Measurements from ENCODE around the gene FAM13C.

Gene FAM13C

DNA sequence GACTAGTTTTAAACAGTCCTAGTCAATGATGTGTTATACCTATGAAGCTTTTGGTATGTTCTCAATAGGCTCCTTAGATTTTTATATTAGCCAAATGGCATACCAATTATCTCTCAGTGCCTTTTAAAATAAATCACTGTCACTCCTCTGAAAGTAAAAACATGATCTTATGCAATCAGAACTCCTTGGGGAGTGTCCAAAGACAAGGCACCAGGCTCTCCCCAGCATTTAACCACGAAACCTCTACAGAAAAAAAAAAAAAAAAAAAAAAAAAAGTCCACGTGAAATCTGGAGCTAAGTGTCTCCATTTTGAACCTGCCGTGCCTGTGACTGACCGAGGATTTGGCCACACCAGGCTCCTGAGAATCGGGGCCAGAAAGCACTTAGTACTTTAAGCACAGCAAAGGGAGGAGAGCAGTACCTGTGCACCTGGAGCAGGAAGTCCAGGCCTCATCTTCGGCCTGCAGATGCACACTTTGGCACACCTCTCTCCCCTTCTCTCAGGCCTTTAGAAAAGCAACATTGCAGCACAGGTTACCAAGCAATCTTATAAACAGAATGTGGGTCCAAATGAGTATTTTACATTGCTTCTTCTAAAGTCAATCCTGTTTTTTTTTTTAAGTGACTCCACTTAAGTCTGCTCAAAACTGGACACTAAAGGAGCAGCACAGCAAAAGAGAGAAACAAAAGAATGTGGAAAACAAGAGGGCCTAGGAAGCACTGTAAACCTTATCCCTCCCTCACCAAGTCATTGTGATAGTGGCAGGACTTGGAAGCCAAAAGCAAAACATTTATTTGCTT lies 1.5 kb downstream of the FAM13C start:
- no peak for FAIRE-seq

DNA sequence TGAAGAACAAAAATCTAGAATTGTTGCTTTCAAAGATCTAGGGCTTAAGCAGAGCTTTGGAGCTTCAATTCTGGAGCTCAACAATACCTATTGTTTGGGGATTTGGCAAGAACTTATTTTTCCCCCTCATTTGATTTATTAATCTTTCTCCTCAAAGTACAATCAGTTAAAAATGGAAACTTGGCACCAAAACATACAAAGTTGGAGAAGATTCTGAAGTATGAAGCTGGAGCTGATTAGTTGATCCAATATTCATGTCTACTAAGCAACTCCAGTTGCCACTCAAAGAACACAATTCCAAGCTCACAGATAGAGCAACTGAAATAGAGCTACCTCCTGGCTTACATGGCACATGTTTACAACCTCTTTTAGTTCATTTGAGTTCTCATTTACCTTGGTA lies 3.8 kb downstream of the FAM13C start:
- FAIRE-seq, result no peak

DNA sequence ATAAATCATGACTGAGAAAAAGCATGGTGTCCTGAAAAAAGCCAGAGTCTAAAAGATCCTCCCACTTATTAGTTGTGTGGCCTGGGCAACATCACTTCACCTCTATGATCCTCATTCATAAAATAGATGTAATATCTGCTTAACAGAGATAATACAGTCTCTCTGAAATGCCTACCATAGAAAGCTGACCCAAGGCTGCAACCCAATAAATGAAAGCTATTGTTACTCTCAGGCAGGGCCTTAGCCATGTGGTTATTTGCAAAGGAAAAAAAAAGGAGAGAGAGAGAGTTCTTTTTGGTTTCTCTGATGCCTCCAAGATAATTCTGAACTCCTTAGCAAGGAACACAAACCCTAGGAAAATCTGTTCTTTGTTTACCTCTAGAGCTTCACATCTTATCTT lies 7.9 kb downstream of the FAM13C start:
- FAIRE-seq, result no peak

DNA sequence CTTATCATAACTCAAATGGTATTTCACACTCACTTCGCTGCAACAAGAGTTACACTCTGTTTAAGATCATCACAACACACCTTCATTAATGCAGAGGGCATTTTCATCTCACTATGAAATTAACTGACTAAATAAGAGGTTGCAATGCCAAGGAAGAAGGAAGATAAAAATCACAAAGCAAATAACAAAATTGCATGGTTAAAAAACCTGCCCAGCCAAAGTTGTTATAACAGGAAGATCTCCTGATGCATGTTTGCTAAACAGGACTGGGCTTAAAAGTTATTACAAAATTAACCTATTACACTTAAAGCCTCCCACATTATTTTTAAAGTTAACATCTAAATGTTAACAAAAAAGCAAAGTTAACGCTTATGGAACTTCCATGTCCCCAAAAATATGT lies 11.8 kb downstream of the FAM13C start:
- no peak for FAIRE-seq

DNA sequence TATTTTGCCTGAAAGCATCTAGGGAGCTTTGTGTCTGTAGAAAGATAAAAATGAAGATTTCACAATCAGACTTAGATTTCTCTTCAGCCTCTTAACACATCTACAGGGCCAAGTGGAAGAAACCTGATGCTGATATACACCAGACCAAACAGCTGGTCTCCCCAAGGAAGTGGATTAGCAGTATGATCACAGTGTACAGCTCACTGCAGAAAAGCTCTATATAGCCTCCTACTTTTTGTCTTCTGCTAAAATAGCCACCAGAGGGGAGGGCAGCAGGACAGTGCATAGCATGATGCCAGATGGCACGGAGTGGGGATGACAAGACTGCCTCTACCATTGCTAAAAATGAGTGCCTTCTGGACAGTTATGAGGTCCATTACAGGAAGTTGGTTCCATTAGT lies 16.0 kb downstream of the FAM13C start:
- FAIRE-seq, result no peak

DNA sequence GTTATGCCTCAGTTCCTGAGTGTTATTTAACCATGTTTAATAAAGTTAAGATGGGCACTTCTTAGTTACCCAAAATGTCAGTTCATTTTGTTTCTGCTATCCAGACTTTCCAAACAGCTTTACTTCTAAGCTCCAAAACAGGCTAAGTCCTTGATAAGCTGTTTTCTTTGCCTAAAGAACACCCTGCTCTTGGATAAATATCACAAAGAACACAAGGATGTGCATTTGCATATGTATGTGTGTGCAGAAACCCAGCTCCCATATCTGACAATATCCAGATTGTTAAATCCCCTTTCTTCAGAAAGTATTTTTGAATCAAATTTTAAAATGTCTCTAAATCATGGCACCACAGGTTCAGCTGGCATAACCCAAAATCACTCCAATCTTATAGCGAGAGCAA lies 19.6 kb downstream of the FAM13C start:
- FAIRE-seq, result no peak

DNA sequence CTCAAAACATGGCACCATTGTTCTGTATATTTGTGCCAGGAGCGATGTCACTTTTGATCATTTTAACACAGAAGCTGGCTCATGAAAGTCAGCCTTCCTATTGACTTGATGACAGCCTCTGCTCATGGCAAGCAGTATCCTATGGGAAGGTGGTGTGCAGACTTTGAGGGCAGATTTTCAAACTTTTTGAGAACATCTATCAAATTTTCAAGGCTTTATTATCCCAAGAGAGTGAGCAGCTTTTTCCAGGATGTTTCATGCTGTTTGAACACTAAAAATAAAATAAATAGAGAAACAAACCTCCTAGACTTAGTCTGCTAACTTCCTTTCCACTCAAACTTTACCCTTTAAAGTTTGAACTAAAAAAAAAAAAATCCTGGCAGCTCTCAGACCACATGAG lies 20.3 kb downstream of the FAM13C start:
- no peak for FAIRE-seq

DNA sequence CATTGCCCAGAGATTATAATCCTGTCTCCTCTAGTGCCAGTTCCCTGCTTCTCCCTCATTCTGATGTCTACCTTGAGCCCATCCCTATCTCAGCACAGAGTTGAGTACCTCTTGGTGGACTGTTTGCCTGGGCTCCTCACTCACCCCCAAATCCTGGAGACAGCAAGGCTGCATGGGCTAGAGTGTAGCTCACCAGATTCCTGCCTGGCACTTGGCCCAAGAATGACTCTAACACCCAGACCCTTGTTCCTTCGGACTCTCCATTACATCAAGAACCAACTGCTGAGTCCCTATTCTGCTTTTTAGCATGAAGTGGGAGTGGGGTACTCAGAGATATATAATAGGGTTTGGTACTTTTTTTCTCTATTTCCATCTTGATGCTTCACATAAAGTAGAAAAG lies 22.1 kb downstream of the FAM13C start:
- FAIRE-seq, result no peak

DNA sequence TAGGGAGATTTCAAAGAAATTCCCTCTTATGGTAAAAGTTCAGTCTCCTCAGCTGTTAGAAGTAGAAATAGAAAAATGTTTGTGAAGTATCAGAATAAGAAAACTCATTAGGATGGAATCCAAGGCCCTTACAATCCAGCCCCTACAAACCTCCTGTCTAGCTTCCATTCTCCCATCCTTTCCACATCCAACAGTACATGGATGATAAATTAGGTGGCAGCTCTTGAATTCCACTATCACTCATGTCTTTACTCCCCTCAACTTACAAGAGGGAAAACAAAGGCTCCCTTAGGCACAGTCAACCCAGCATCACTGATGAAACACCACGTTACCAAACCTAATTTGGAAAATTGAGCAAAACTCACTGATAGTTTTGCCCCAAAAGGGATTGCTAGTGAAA lies 23.0 kb downstream of the FAM13C start:
- FAIRE-seq, result no peak

DNA sequence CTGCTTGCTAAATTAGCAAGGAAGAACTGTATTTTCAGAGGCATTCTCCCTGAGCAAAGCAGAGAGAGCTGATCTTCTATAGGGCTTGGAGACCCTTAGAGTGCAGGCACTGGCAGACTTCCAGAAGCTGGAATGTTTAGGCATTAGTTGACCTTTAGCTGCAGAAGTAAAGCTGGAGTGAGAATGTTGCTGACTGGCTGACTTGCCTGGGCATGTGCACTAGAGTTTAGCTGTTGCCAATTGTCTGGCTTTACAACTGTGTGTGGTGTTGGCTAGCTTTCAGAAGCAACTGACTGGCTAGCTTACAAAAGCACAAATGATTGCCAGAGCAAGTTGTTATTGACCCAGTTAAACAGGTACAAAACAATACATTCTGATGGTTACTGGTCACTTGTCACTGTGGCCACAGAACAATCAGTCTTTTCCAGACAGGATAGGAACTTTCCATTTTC lies 25.1 kb downstream of the FAM13C start:
- no peak for FAIRE-seq

DNA sequence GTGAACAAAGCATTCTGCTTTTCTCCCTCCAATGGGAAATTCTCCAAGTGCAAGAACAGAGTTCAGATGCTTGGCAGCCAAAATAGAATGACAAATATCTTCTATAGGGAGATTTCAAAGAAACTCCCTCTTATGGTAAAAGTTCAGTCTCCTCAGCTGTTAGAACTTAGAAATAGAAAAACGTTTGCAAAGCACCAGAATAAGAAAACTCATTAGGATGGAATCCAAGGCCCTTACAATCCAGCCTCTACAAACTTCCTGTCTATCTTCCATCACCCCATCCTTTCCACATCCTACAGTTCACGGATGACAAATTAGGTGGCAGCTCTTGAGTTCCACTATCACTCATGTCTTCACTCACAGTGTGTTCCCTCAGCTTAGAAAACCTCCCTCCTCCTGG lies 25.7 kb downstream of the FAM13C start:
- FAIRE-seq, result no peak

DNA sequence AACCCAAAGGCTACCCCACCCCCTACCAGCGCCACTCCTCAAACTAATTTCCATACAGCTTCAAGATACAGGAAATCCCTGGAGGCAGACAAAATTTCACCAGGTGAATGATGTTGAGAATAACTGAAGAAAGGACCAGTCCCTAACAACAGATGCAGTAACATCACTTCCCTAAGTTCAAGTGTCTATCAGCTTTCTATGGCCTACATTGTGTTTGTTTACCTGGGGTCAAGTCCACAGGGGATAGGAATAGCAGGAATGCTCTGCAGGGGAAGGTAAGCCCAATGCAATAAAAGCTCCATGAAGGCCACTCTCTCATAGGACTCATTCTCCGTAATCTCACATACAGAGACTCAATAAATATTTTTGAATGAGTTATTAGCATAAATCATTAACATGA lies 26.9 kb downstream of the FAM13C start:
- no peak for FAIRE-seq

DNA sequence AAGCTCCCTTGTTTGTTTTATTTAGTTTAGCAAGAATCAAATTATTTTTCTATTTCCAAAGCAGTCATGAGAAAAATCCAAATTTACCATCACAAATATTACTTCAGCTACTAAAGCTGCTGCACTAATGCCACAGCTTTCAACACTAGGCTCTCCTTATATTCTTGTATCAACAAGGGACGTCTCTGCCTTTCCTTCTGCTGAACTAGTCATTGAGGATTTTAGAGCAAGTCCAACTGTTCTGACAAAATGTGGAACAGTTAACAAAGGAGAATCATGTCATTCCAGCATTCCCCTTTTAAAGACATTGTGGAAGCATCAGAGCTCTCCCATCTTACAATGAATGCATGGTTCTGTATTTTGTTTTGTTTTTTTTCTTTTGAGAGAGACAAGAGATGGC lies 28.6 kb downstream of the FAM13C start:
- FAIRE-seq, result no peak

DNA sequence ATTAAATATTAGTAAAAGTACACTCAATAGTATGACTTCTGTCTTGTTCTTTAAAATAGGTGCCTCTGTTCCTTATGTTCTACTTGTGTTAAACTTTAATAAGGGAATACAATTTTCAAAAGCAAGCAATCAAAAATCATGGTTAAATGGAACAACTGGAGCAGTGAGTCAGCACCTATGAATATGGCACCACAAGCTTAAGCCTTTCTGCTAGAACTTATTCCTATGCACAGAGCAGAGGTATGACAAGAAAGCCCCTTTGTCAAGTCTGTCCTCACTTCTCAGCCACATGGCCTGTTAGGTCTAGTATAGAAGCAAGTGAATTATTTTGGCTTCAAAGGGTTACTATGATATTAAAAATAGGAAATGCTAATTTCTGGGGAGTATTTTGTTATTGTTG lies 29.8 kb downstream of the FAM13C start:
- FAIRE-seq, result no peak

DNA sequence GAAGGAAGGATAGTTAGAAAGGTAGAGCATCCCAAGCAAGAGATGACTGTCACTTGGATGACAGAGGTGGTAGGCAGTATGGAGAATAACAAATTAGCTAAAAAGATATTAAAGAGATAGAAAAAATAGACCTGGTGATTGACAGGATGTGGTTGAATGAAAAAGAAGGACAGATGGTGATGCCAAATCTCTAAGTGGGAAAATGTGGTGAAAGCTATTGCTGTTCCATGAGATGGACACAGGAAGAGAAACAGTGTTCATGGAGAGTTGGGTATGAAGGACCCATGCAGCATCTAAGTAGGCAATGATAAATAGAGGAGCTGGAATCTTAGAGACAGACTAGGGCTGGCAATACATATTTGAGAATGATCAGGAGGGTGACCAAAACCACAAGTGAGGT lies 30.7 kb downstream of the FAM13C start:
- FAIRE-seq, result no peak

DNA sequence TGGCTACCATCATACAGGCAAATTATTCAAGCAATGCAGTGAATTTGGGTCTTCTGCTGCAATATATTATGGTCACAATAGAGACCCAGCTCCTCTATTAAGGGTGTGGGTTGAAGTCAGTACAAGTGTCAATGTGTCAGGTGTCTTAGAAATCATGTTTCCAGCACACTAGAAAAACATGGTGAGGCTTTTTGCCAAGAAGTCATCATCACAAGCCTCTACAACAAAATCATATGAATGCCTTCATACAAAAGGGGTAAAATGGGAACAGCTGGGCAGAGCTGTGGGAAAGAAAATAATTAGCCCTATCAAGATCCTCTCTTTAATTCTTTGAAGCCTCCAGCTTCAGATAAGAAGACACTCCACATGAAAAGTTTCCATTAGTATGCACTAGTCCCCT lies 37.2 kb downstream of the FAM13C start:
- no peak for FAIRE-seq

DNA sequence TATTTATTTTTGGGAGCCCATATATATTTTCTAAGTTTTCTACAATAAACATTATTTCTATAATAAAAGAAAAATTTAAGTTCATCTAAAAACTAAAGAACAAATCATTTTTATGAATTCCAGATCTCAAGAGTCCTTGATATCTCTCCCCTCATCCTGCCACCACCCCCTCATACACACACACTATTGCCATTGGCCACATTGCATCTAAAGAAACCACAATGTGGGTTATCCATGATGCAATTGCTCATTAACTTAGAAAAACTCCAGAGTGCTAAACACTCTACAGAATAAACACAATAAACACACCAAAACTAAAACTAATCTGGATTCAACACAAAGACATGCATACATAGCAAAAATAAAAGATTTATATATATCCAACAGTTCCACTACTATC lies 37.8 kb downstream of the FAM13C start:
- no peak for FAIRE-seq

DNA sequence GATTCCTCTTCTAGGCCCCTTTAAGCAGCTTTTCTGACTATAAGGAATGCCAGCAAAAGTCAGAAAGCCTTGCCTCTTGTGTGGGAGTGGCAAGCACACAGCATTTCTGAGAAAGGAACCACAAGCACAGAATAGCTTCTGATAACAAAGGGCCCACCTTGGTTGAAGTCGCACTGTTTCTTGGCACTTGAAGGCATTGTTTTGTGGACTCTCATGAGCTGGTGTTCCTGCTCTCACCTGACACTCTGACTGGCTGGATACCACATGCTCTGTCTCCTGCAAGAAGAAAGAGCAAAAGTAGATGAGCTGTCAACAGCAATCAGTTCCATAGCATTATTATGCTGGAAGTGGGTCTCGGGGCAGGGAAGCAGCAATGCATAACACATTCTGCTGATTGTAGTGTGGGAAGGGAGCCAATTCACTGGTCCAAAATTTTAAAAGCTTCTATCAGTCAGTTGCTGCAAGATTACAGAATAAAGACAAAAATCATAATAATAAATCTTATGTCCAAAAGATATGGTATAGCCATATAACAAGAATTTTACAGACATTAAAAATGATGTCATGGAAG lies 38.4 kb downstream of the FAM13C start:
- FAIRE-seq, result no peak

DNA sequence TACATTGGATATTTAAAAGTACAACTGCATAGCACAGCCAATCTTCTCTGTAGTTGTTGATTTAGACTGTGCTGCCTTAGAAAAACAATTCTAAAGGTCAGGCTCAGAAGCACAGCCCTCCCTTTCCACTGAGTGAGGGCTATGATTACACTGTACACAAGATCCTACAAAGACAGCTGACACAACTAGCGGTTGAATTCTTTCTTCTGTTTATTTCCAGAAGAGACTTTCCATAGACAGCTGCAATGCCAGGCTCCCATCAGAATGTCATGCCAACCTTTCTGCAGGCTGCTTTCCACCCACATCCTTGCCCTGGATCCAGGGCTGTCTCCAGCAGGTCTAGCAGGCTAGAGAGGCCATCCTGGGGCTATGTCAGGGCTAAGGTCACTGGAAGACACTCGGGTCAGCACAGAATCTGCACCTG lies 39.3 kb downstream of the FAM13C start:
- no peak for FAIRE-seq

DNA sequence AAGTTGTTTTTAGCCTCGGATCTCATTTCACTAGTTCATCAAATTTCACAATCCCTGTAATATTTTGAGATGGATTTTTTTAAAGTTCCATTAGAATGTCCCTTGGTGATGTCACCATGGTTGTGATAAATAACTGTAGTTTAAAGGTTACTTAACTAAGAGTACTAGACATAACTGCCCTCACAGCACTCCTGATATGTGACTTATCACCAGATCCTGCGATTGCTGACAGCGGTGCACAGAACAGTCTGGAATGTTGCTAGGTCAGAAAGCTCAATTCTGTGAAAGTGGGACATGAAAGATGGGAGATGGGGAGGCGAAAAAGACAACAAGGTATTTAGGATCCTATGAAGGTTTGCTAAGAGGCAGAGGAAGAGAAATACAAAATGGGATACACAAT lies 40.2 kb downstream of the FAM13C start:
- no peak for FAIRE-seq

DNA sequence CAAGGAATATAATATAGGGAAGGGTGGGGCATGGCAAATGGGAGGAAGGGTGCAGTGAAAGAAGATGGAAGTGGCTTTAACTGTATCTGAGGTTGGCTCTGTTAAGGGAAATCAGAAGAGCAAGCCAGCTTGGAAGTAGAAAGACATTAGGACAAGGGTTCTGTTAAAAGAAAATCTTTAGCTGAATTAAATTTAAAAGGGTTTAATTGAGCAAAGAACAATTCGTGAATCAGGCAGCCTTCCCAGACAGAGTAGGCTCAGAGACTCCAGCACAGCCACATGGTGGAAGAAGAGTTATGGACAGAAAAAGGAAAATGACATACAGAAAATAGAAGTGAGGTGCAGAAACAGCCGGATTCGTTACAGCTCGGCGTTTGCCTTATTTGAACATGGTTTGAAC lies 42.0 kb downstream of the FAM13C start:
- no peak for FAIRE-seq

DNA sequence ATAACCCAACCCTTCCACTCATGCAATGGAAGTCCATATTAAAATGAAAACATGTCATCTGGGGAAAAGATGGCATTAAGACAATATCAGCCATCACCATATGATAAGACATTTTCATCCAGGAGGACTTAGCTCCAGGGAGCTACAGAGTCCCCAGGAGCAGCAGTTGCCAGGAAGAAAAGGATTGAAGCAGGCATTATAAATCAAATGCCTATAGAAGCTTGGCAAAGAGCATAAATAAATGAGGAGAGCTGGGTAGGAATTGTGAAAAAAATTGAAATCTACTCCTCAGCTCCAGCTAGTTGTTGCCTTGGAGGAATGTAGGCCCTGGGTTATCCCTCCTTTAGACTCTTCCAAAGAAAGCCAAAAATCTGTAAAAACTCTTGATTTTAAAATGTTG lies 42.5 kb downstream of the FAM13C start:
- FAIRE-seq, result no peak

DNA sequence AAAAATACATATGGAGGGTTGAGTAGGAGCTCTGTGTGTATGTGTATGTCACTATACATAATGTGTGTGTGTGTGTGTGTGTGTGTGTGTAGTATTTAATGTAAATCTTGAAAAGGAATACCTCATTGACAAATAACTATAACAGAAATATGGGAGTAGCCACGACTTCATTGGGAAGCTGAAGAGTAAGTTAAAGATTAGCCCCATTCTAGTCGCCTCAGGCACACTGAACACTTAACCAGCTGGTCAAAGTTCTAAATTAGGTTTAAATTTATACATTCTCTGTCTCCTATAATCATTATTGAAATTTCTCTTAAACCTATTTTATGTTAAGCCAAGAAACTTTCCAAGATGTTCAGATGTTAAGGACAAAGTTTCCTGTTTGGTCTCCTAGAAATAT lies 45.3 kb downstream of the FAM13C start:
- FAIRE-seq, result no peak

DNA sequence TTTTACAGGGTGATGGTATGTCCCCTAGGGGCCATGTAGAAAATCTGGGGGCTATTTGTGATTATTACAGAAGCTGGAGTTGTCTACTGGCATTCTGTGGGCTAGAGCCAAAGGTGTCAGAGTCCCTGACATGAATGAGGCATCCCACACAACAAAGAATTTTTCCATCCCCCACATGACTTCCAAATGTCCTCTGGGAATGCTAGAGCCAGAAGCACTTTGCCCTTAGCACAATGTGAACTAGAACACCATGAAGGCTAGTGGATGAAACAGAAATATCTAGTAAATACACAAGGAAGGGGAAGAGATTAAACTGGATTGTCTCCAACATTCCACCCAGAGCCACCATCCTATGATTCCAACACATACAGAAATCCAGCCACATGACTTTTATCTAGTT lies 46.9 kb downstream of the FAM13C start:
- no peak for FAIRE-seq

DNA sequence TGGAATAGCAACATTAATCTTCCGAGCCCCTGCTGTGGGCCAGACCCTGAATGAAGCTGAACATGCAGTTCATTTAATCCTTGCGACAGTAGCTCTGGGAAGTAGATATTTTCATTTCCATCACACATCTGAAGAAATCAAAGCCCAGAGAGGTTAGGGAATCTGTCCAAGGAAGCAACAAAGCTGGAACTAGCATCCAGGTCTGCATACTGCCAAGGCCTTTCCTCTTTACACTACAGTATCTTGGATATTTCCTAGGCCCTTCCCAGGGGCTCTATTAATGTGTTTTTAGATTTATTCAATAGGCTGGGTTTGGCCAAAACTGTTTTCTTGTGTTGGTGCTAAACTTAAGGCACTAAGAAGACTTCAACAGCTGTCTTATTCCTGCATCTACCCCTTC lies 48.1 kb downstream of the FAM13C start:
- FAIRE-seq, result no peak

All from endometrium (tissue), 2 donors.